Activated naive CD4-positive, alpha-beta T cell treated with anti-CD3 and anti-CD28 coated beads for 36 hours (primary cell): ENCODE data around the gene GNPTG. TPM values are rescaled to one million over a fixed set of nuclear protein-coding genes. Genes with fewer than 3 reads are reported as not detected.
"Not testable (repeated sequence)": the region's sequence is repeated elsewhere in the genome, so short reads cannot be mapped to it uniquely, and the experiment has no call there.

Source experiments
- CTCF ChIA-PET: fragments of 350-600 bp; sonication (Branson Sonifier 250); formaldehyde crosslinking; loops from one replicate; lab custom pipeline; 2021; ENCODE audit warnings: antibody characterized with exemption; lab: Charles Lee
- DNase-seq: peaks from one replicate; pipeline ENCODE4 v3.0.0-alpha.2; 2020
- H3K27ac Mint-ChIP-seq: one replicate; pipeline ENCODE4 v1.8.0; 2021; ENCODE audit warnings: mild to moderate bottlenecking, mixed read lengths
- H3K27me3 Mint-ChIP-seq: one replicate; pipeline ENCODE4 v1.8.0; 2021; ENCODE audit warnings: low read depth, mixed read lengths
- H3K36me3 Mint-ChIP-seq: one replicate; pipeline ENCODE4 v1.8.0; 2021; ENCODE audit warnings: low read depth, mixed read lengths
- H3K4me1 Mint-ChIP-seq: one replicate; pipeline ENCODE4 v1.8.0; 2021; ENCODE audit warnings: low read depth, mixed read lengths
- H3K4me3 Mint-ChIP-seq: one replicate; pipeline ENCODE4 v1.8.0; 2021; ENCODE audit warnings: mild to moderate bottlenecking, moderate library complexity, mixed read lengths
- H3K9me3 Mint-ChIP-seq: one replicate; pipeline ENCODE4 v1.8.0; 2021; ENCODE audit warnings: mixed read lengths
- intact Hi-C: fragments of 100-400 bp; cut with micrococcal nuclease; formaldehyde crosslinking; loops from one replicate; pipeline ENCODE4 v1.15.1; 2023
- total RNA-seq, 2 experiments: library from RNA; stranded (reverse); gene quantifications; one replicate each; pipeline ENCODE4 v1.2.3, GENCODE V29; 2021

The GNPTG gene
- total RNA-seq, 2 experiments from 2014 or later, result 15.9 to 17.3 TPM

DNA sequence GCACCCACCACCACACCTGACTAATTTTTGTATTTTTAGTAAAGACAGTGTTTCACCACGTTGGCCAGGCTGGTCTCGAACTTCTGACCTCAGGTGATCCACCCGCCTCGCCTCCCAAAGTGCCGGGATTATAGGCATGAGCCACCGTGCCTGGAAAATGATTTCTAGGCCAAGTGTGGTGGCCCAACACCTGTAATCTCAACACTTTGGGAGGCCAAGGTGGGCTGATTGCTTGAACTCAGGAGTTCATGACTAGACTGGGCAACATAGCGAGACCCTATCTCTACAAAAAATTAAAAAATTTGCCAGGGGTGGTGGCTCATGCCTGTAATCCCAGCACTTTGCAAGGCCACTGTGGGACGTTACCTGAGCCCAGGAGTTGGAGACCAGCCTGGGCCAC is 29.3 kb upstream of the GNPTG start:
- peaks cover 36% of the 10 kb centered on the region for H3K36me3 Mint-ChIP-seq
- H3K9me3 Mint-ChIP-seq, result no peaks in the 10 kb centered on the region
- no peaks in the 10 kb centered on the region for H3K4me1 Mint-ChIP-seq
- H3K27ac Mint-ChIP-seq, result no peak overlapping the region
- no peak for DNase-seq
- H3K27me3 Mint-ChIP-seq, result no peaks in the 10 kb centered on the region
- intact Hi-C loops, result no loop called here
- H3K4me3 Mint-ChIP-seq, result no peak overlapping the region
- CTCF ChIA-PET, result interaction anchor here (0.7 kb wide), 1 partner anchor 636 kb away, joined by 3 read pairs; no protein-coding TSS in a partner anchor

GRCh38 chr16:1323296-1324239 is 28.2 kb upstream of the GNPTG start:
- H3K27me3 Mint-ChIP-seq, result no peaks in the 10 kb centered on the region
- CTCF ChIA-PET, result no interaction called here

DNA sequence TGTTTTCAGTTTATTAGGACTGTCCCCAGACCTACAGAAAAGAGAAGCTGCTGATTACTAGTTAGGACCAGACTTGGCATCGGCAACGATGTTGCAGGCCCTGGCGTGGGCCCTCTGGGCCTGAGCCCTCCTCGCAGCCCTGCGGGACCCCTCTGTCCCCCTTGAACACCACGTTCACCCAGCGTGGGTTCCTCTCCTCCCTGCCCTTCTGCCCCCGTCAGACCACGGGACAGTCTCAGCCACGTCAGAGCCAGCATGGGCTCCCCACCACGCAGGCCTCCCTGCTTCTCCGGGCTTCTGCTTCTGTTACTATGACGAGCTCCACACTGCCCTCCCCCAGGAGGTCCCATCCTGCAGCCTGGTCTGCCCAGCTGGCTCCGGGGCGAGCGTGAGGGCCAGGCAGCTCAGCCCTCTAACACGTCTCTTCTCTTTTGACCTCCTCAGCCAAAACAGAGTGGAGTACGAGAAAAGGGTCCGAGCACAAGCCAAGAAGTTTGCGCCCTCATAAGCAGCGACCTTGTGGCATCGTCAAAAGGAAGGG is 27.4 kb upstream of the GNPTG start:
- intact Hi-C loops, result no loop called here
- DNase-seq, result no peak
- H3K4me3 Mint-ChIP-seq, result no peak overlapping the region
- H3K4me1 Mint-ChIP-seq, result no peaks in the 10 kb centered on the region
- H3K27me3 Mint-ChIP-seq, result no peaks in the 10 kb centered on the region
- CTCF ChIA-PET, result no interaction called here
- H3K36me3 Mint-ChIP-seq, result peaks cover 21% of the 10 kb centered on the region
- no peaks in the 10 kb centered on the region for H3K9me3 Mint-ChIP-seq
- no peak overlapping the region for H3K27ac Mint-ChIP-seq

More at GRCh38 chr16:1323296-1324239, 28.2 kb upstream of the GNPTG start:
- intact Hi-C loops, result no loop called here
- Mint-ChIP-seq H3K27ac (peak overlapping the region; percentile 66), H3K36me3 (peaks cover 25% of the 10 kb centered on the region), H3K9me3 (no peaks in the 10 kb centered on the region), H3K4me1 (no peaks in the 10 kb centered on the region), H3K4me3 (no peak overlapping the region)
- DNase-seq, result no peak

DNA sequence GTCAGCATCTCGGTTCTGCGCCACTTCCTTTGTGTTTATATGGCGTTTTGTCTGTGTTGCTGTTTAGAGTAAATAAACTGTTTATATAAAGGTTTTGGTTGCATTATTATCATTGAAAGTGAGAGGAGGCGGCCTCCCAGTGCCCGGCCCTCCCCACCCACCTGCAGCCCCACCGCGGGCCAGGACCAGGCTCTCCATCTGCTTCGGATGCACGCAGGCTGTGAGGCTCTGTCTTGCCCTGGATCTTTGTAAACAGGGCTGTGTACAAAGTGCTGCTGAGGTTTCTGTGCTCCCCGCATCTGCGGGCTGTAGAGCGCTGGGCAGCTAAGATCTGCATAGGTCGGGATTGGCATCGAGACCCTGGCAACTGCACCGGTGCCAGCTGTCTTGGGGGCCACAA is 26.5 kb upstream of the GNPTG start:
- Mint-ChIP-seq H3K36me3 (peaks cover 13% of the 10 kb centered on the region), H3K9me3 (no peaks in the 10 kb centered on the region), H3K4me3 (no peak overlapping the region), H3K27ac (no peak overlapping the region), H3K27me3 (no peaks in the 10 kb centered on the region), H3K4me1 (no peaks in the 10 kb centered on the region)
- DNase-seq, result no peak
- intact Hi-C loops, result no loop called here
- CTCF ChIA-PET, result no interaction called here

DNA sequence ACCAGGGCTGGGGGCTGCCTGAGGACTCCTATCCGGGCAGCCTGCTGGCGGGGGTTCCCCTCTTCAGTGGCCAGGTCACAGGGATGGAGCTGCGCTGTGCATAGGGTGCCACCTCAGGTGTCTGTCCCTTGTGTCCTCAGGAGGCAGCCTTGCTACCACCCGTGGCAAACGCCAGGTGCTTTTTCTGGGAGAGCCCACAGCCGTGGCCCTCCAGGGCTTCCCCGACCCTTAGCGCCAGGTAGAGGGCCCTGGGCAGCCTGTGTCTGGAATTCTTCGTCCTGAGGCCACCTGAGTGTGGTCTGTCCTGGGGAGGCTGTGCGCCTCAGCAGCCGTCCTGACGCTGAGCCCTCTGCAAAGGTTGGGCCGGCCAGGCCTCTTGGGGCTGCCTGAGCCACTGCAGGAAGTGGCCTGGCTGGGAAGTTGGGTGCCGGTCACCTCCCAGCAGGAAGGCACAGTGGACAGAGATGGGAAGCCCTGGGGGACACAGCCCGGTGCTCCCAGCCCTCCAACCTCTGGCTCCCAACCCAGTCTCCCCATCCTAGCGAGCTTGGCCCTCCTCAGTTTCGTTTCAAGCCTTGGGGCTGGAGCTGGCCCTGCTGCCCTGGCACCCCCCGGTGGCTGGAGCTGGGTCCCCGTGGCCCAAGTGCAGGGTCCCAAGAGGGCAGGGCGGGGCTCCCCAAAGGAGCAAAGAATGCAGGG is 25.9 kb upstream of the GNPTG start:
- Mint-ChIP-seq H3K4me1 (no peaks in the 10 kb centered on the region), H3K27ac (no peak overlapping the region), H3K27me3 (peaks cover 1% of the 10 kb centered on the region), H3K9me3 (no peaks in the 10 kb centered on the region), H3K36me3 (peaks cover 12% of the 10 kb centered on the region), H3K4me3 (no peak overlapping the region)
- intact Hi-C loops, result no loop called here
- DNase-seq, result no peak
- CTCF ChIA-PET, result no interaction called here

DNA sequence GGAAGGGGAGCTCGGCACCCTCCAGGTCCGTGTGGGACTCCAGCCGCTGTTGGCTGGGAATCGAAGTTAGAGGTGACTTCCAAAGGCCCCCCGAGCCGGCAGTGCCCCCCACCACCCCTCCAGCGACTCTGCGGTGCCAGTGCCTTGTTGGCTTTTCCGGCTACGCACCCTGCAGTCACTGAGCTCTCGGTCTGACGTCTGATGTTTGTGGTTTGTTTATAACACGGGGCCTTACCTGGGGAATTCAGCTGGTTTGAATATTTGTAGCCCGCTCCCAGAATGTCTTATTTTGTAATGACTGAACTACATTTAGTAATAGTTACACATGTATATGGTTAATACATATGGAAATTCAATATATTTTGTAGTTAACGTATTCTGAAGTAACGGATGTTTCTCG is 25.3 kb upstream of the GNPTG start:
- CTCF ChIA-PET, result no interaction called here
- Mint-ChIP-seq H3K36me3 (peaks cover 10% of the 10 kb centered on the region), H3K27ac (no peak overlapping the region), H3K4me3 (no peak overlapping the region), H3K4me1 (peaks cover 2% of the 10 kb centered on the region), H3K9me3 (no peaks in the 10 kb centered on the region), H3K27me3 (peaks cover 3% of the 10 kb centered on the region)
- DNase-seq, result no peak
- intact Hi-C loops, result no loop called here

- no peak overlapping the region for H3K27ac Mint-ChIP-seq
- H3K36me3 Mint-ChIP-seq, result peaks cover 10% of the 10 kb centered on the region
- peaks cover 9% of the 10 kb centered on the region for H3K4me1 Mint-ChIP-seq
- intact Hi-C loops, result no loop called here
- H3K27me3 Mint-ChIP-seq, result peaks cover 9% of the 10 kb centered on the region
- H3K4me3 Mint-ChIP-seq, result no peak overlapping the region
- DNase-seq, result no peak
- CTCF ChIA-PET, result no interaction called here
- no peaks in the 10 kb centered on the region for H3K9me3 Mint-ChIP-seq
These were observed 24.6 kb upstream of the GNPTG start for GRCh38 chr16:1326946-1327618.

DNA sequence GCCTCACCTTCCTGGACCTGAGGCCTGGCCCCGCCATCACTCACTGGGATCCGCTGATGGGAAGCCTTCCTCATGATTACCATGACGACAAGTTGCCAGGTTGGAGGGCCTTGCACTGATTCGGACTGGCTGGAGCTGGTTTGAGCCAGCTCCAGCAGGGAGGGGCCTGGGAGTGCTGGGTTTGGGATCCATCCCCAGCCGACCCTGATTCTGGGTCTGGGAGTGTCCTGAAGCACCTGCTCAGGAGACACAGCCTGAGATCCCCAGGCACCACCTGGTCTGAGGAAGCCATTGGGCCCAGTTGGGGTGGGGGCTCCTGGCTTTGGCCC is 24.1 kb upstream of the GNPTG start:
- Mint-ChIP-seq H3K4me3 (no peak overlapping the region), H3K27ac (no peak overlapping the region), H3K4me1 (peaks cover 11% of the 10 kb centered on the region), H3K27me3 (peaks cover 11% of the 10 kb centered on the region), H3K9me3 (no peaks in the 10 kb centered on the region), H3K36me3 (peaks cover 10% of the 10 kb centered on the region)
- DNase-seq, result no peak
- intact Hi-C loops, result no loop called here
- CTCF ChIA-PET, result no interaction called here

GRCh38 chr16:1328136-1328535 is 23.6 kb upstream of the GNPTG start:
- DNase-seq, H3K27ac Mint-ChIP-seq, CTCF ChIA-PET, H3K4me3 Mint-ChIP-seq, H3K9me3 Mint-ChIP-seq, intact Hi-C loops, H3K36me3 Mint-ChIP-seq: not testable (repeated sequence)
- H3K4me1 Mint-ChIP-seq, result peaks cover 13% of the 10 kb centered on the region
- H3K27me3 Mint-ChIP-seq, result peaks cover 13% of the 10 kb centered on the region

GRCh38 chr16:1328961-1329360 is 22.8 kb upstream of the GNPTG start:
- DNase-seq, intact Hi-C loops, H3K4me3 Mint-ChIP-seq, H3K36me3 Mint-ChIP-seq, H3K9me3 Mint-ChIP-seq, CTCF ChIA-PET, H3K27ac Mint-ChIP-seq: not testable (repeated sequence)
- Mint-ChIP-seq H3K4me1 (peaks cover 13% of the 10 kb centered on the region), H3K27me3 (peaks cover 13% of the 10 kb centered on the region)

DNA sequence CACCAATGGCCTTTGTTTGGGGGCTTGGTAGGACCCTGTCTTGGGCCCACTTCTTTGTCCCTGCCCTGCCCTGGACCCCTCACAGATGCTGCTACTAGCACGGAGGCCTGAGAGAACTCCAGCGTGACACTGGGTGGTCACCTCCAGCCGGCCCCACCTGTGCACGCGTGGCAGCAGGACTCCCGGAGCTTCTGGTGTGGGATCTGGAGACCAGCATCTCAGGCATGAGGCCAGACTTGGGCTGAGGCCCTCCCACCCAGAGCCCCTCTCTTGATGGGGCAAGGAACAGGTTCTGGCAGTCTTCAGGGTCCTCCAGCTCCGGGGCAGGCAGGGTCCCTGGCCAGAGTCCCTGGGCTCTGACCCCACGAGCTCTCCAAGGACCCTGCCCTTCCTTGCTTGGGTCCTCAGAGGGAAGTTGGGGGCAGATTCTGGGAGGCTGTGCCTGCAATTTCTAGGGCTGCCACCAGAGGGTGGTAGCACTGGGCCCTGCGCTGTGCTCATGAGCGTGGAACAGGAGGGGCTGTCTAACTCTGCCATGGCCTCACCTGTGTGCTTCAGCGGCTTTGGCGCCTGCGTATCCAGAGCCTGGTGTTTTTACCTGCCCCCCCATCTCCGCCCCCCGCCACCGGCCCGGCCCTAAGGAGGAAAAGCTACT is 21.3 kb upstream of the GNPTG start:
- no peak overlapping the region for H3K4me3 Mint-ChIP-seq
- intact Hi-C loops, result loop anchor here (10.0 kb wide), 1 partner anchor 344 kb away; the partner anchor contains the start of gene JPT2
- CTCF ChIA-PET, result interaction anchor here (1.0 to 2.5 kb wide), 4 partner anchors 12 to 33 kb away, joined by 3 to 7 read pairs (median 4); no protein-coding TSS in a partner anchor
- H3K27ac Mint-ChIP-seq, result no peak overlapping the region
- peak; percentile 31 for DNase-seq
- no peaks in the 10 kb centered on the region for H3K9me3 Mint-ChIP-seq
- no peaks in the 10 kb centered on the region for H3K36me3 Mint-ChIP-seq
- peaks cover 13% of the 10 kb centered on the region for H3K4me1 Mint-ChIP-seq
- H3K27me3 Mint-ChIP-seq, result peaks cover 23% of the 10 kb centered on the region
